CD4-positive, CD25-positive, alpha-beta regulatory T cell (primary cell): ENCODE data around the gene P3H3. TPM values are rescaled to one million over a fixed set of nuclear protein-coding genes. Genes with fewer than 3 reads are reported as not detected.

ENCODE experiments used
- ATAC-seq, 2 donors: fragments of 150-1000 bp; cut with Tn5 transposase; one replicate each; pipeline ENCODE4 v1.10.0; 2021; ENCODE audit warnings: low read depth in 2 of 2, moderate number of reproducible peaks in 2 of 2, moderate library complexity in 1 of 2
- DNase-seq, 3 donors: peaks; one replicate each; pipeline versions ENCODE4 v3.0.0 to v3.0.0-alpha.2; 2012 to 2022; ENCODE audit warnings: mixed read lengths in 1 of 3
- H3K27ac ChIP-seq: one replicate; pipeline ENCODE4 v1.7.0; 2013; ENCODE audit warnings: mild to moderate bottlenecking, low read length; ENCODE audit not compliant: insufficient read depth, poor library complexity, severe bottlenecking
- H3K27me3 ChIP-seq: one replicate; pipeline ENCODE4 v1.7.0; 2013; ENCODE audit warnings: low read length; ENCODE audit not compliant: control insufficient read depth, insufficient read depth
- H3K36me3 ChIP-seq: one replicate; pipeline ENCODE4 v1.7.0; 2013; ENCODE audit warnings: mild to moderate bottlenecking, low read length, moderate library complexity; ENCODE audit not compliant: control insufficient read depth, insufficient read depth
- H3K4me1 ChIP-seq: 2 replicates; pipeline ENCODE4 v1.7.0; 2013; ENCODE audit warnings: mild to moderate bottlenecking, low read length; ENCODE audit not compliant: insufficient read depth, control insufficient read depth, poor library complexity, severe bottlenecking
- H3K4me3 ChIP-seq: one replicate; pipeline ENCODE4 v1.7.0; 2013; ENCODE audit warnings: low read depth, mild to moderate bottlenecking, low read length, moderate library complexity
- H3K9me3 ChIP-seq, 2 experiments: 1 replicate in 1 of 2; 2 replicates in 1 of 2; pipeline ENCODE4 v1.7.0; 2013; ENCODE audit warnings: low read length in 2 of 2, mild to moderate bottlenecking in 1 of 2, moderate library complexity in 1 of 2; ENCODE audit not compliant: control insufficient read depth in 2 of 2
- H3K27ac Mint-ChIP-seq, 3 donors: one replicate each; pipeline ENCODE4 v1.8.0; 2020 to 2022; ENCODE audit warnings: mild to moderate bottlenecking in 3 of 3, mixed read lengths in 3 of 3, moderate library complexity in 2 of 3
- H3K27me3 Mint-ChIP-seq: one replicate; pipeline ENCODE4 v1.8.0; 2022; ENCODE audit warnings: mild to moderate bottlenecking, mixed read lengths
- H3K36me3 Mint-ChIP-seq: one replicate; pipeline ENCODE4 v1.8.0; 2020; ENCODE audit warnings: mixed read lengths
- H3K4me1 Mint-ChIP-seq, 4 donors: one replicate each; pipeline ENCODE4 v1.8.0; 2020 to 2022; ENCODE audit warnings: mixed read lengths in 4 of 4, mild to moderate bottlenecking in 1 of 4
- H3K4me3 Mint-ChIP-seq, 4 donors: one replicate each; pipeline ENCODE4 v1.8.0; 2020 to 2022; ENCODE audit warnings: mild to moderate bottlenecking in 4 of 4, mixed read lengths in 4 of 4, moderate library complexity in 3 of 4
- H3K9me3 Mint-ChIP-seq, 7 donors: one replicate each; pipeline ENCODE4 v1.8.0; 2020 to 2022; ENCODE audit warnings: mixed read lengths in 7 of 7, mild to moderate bottlenecking in 3 of 7, moderate library complexity in 2 of 7
- polyA plus RNA-seq, 4 donors: library from polyadenylated mRNA; unstranded; fragments of 300-500 nt; fragmentation: Illumina TruSeq; gene quantifications; one replicate each; pipeline ENCODE4 v1.2.3, GENCODE V29; 2021
- total RNA-seq: library from RNA; stranded (reverse); gene quantifications from one replicate; pipeline ENCODE4 v1.2.3, GENCODE V29; 2022

Gene P3H3
- total and polyA plus RNA-seq, 5 donors from 2014 or later: 0.64 to 1.4 (median 1.1) TPM; not detected in 1

DNA sequence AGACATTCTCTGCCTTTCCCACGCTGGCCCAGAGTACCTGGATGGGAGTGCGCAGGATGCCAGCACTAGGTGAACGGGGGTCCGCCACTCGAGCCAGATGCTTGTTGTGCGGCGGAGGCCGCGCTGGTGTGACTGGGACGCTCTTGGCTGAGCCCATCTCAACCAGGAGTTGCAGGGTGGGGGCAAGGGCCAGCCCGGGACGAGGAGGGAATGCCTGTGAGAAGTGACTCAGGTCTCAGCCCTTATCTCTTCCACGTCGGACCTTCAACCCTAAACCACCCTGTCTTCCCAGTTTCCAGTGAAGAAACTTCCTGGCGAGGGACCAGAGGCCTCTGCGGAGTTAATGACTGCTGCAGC, 22.6 kb downstream of the P3H3 start:
- no peaks in the 10 kb centered on the region for H3K9me3 ChIP-seq
- peaks cover 0 to 38% (median 15%) of the 10 kb centered on the region in 4 donors for H3K4me1 Mint-ChIP-seq
- peaks cover 2% of the 10 kb centered on the region for H3K36me3 ChIP-seq
- H3K27me3 Mint-ChIP-seq: no peaks in the 10 kb centered on the region
- peaks cover 6% of the 10 kb centered on the region for H3K36me3 Mint-ChIP-seq
- peak overlapping the region; percentile 90 to 99 (median 96) for H3K4me3 Mint-ChIP-seq
- ATAC-seq (no peak), DNase-seq (no peak)
- H3K9me3 Mint-ChIP-seq: no peaks in the 10 kb centered on the region
- H3K27ac ChIP-seq: peak overlapping the region; percentile 97
- peak overlapping the region; percentile 85 for H3K4me3 ChIP-seq
- no peaks in the 10 kb centered on the region for H3K27me3 ChIP-seq
- H3K27ac Mint-ChIP-seq: peak overlapping the region in 1 of 3 donors; percentile 100
- H3K4me1 ChIP-seq: peaks cover 22% of the 10 kb centered on the region

DNA sequence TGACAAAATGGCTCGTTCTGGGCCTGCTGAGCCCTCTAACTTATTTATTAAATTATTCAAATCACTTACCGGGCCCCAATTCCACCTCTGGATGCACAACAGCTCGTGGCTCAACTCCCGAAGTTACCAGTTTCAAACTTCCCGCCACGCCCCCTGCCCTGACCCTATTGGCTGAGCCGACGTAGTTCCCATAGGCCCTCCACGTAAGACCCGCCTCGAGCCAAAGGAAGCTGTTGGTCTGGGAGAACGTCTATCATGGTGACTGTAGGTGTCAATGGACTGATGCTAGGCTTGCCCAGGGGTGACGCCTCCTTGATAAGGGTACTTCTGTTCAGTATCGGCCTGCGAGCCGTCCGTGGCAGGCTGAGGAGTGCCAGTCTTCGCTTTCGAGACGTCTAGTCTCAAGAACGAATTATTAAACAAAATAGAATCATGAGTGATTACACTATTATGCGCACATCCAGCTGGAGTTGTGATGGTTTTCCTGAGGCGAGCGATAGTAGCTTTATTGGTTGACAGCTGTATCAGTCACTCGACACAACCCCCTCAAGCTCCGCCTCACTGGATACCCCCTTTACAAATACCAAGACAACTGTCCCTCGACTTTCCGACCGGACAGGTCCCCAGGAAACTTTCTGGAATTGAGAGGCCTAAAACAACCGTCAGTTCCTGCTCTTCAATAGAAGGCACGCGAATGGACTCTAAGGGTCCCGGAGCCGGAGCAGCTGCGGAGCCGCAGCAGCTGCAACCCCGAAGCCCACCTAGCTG, 23.1 kb downstream of the P3H3 start, which contains the start of gene CDCA3:
TSS of gene CDCA3 (minus strand) at position 134 of the 768 bp plus-strand sequence. CDS start 334 bp downstream, outside the sequence.
- peak within 1 kb of the TSS; percentile 85 for H3K4me3 ChIP-seq
- H3K36me3 Mint-ChIP-seq: peaks cover 8% of the 10 kb centered on the region
- H3K4me1 Mint-ChIP-seq: peaks cover 0 to 38% (median 16%) of the 10 kb centered on the region in 4 donors
- no peaks in the 10 kb centered on the region for H3K9me3 ChIP-seq
- H3K4me1 ChIP-seq: peaks cover 22% of the 10 kb centered on the region
- ATAC-seq (peak; percentile 47 to 50), DNase-seq (peak; percentile 88 to 99 (median 93))
- H3K27me3 ChIP-seq: no peaks in the 10 kb centered on the region
- H3K27ac Mint-ChIP-seq: peak within 1 kb of the TSS; percentile 95 to 100 (median 100)
- peak within 1 kb of the TSS; percentile 90 to 99 (median 96) for H3K4me3 Mint-ChIP-seq
- H3K36me3 ChIP-seq: peaks cover 8% of the 10 kb centered on the region
- H3K27me3 Mint-ChIP-seq: no peaks in the 10 kb centered on the region
- peak within 1 kb of the TSS; percentile 97 for H3K27ac ChIP-seq
- H3K9me3 Mint-ChIP-seq: no peaks in the 10 kb centered on the region

DNA sequence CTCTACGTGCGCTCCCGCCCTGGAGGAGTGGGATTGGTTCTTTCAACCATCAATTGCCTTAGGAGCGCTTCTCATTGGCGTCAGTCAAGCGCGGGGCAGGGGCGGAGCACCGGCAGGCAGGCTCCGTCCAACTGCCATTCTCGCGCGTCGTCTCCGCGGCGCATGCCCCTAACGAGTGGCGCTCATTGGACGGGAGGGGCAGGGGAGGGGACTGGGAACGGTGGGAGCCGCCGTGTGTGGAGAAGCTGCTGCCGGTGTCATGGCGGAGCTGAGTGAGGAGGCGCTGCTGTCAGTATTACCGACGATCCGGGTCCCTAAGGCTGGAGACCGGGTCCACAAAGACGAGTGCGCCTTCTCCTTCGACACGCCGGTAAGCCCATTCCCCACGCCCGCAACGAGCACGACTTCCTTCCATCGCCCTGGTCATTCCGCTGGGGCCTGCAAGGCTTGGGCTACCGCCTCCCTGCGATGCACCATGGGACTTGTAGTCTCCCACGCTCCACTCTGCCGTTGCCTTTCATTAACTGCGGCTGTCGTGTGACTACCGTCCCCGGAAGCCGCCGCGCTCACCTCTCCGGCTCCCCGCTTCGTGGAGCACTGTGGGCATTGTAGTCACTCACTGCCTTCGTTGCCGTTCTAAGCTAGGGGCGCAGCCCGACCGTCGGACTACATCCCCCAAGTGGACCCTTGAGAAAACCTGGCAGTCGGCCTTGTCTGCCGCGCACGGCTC, 23.9 kb downstream of the P3H3 start, which contains the start of gene USP5:
TSS of gene USP5 (plus strand) at position 230 of the 730 bp plus-strand sequence. CDS start at position 260, 30 bp downstream.
- ATAC-seq: peak; percentile 82 to 83
- peaks cover 0 to 38% (median 16%) of the 10 kb centered on the region in 4 donors for H3K4me1 Mint-ChIP-seq
- Histone ChIP-seq H3K36me3 (peaks cover 15% of the 10 kb centered on the region), H3K9me3 (no peaks in the 10 kb centered on the region), H3K4me3 (peak within 1 kb of the TSS; percentile 85), H3K27ac (peak within 1 kb of the TSS; percentile 97), H3K27me3 (no peaks in the 10 kb centered on the region), H3K4me1 (peaks cover 22% of the 10 kb centered on the region)
- no peaks in the 10 kb centered on the region for H3K27me3 Mint-ChIP-seq
- peak within 1 kb of the TSS; percentile 90 to 99 (median 96) for H3K4me3 Mint-ChIP-seq
- peak; percentile 98 to 100 (median 100) for DNase-seq
- peak within 1 kb of the TSS; percentile 95 to 100 (median 100) for H3K27ac Mint-ChIP-seq
- peaks cover 8% of the 10 kb centered on the region for H3K36me3 Mint-ChIP-seq
- H3K9me3 Mint-ChIP-seq: no peaks in the 10 kb centered on the region

DNA sequence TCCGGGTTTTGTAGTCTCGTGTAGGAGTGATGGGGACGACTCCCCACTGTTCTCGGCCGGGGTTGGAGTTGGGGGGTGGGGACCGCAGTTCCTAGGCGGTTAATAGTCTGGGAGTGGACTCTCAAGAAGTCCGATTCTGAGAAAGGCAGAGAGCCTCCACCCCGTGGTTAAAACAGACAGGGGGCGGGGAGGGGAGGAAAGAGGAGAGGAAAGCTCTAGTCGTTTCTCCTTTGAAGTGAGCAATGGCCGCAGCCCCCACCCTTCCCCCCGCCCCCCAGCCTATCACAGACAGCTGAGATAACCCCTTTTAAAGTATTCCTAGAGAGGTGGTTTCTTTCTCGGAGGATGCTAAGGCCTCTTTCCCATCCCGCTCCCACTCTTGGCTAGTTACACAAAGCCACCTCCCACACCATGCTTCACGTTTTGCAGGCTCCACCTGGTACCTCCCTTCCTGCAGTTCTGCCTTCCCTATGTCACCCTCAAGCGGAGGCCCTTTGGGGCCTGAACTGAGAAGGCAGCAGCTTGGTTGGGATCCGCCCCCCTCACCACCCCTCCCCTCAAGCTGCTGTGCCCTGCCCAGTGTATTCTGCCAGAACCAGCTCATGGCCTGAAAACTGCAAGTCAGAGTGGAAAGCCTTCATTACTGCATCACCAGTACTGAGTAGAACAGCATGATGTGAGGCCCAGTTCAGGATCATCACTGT, 24.6 kb downstream of the P3H3 start:
- peak overlapping the region; percentile 85 for H3K4me3 ChIP-seq

GRCh38 chr12:6853626-6854025, 25.4 kb downstream of the P3H3 start:
- H3K4me3 Mint-ChIP-seq: peak overlapping the region; percentile 18 to 99 (median 96)
- Histone ChIP-seq H3K36me3 (peaks cover 31% of the 10 kb centered on the region), H3K27ac (peak overlapping the region; percentile 97), H3K4me1 (peaks cover 22% of the 10 kb centered on the region), H3K4me3 (peak overlapping the region; percentile 85), H3K9me3 (no peaks in the 10 kb centered on the region), H3K27me3 (no peaks in the 10 kb centered on the region)
- peak overlapping the region in 2 of 3 donors; percentile 85 to 100 for H3K27ac Mint-ChIP-seq
- H3K9me3 Mint-ChIP-seq: no peaks in the 10 kb centered on the region
- peaks cover 0 to 39% (median 17%) of the 10 kb centered on the region in 4 donors for H3K4me1 Mint-ChIP-seq
- ATAC-seq (no peak), DNase-seq (no peak)
- peaks cover 19% of the 10 kb centered on the region for H3K36me3 Mint-ChIP-seq
- H3K27me3 Mint-ChIP-seq: no peaks in the 10 kb centered on the region

More for the DNA sequence above, 24.6 kb downstream of the P3H3 start:
- Mint-ChIP-seq H3K9me3 (no peaks in the 10 kb centered on the region), H3K36me3 (peaks cover 15% of the 10 kb centered on the region), H3K4me1 (peaks cover 0 to 39% (median 17%) of the 10 kb centered on the region in 4 donors), H3K27ac (peak overlapping the region; percentile 95 to 100 (median 100)), H3K27me3 (no peaks in the 10 kb centered on the region), H3K4me3 (peak overlapping the region; percentile 90 to 99 (median 96))
- H3K4me1 ChIP-seq: peaks cover 22% of the 10 kb centered on the region
- peak; percentile 49 to 91 (median 56) for DNase-seq
- H3K27me3 ChIP-seq: no peaks in the 10 kb centered on the region
- H3K9me3 ChIP-seq: no peaks in the 10 kb centered on the region
- peaks cover 22% of the 10 kb centered on the region for H3K36me3 ChIP-seq
- ATAC-seq: no peak
- H3K27ac ChIP-seq: peak overlapping the region; percentile 97

DNA sequence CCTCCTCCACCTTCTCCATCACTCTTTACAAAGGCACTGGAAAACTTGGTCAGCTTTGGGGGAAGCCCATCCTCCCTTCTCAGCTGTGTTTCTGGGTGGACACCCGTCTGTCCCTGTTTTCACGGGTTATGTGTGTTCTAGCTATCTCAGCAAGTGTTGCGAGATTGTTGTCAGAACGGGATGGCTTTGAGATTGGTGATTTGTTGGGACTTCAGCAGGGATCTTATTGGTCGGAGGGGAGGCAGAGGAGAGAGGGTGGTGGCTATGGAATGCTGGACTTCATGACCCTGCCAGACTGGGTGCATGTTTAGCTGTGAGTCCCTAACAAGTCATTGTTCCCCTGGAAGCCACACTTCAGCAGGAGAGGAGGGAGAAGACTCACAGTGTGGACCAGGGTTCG, 25.8 kb downstream of the P3H3 start:
- Mint-ChIP-seq H3K27me3 (no peaks in the 10 kb centered on the region), H3K4me3 (peak overlapping the region in 3 of 4 donors; percentile 16 to 97 (median 18)), H3K36me3 (peaks cover 19% of the 10 kb centered on the region), H3K9me3 (no peaks in the 10 kb centered on the region), H3K27ac (peak overlapping the region; percentile 84 to 100 (median 85)), H3K4me1 (peaks cover 0 to 39% (median 17%) of the 10 kb centered on the region in 4 donors)
- H3K27me3 ChIP-seq: no peaks in the 10 kb centered on the region
- H3K4me3 ChIP-seq: no peak overlapping the region
- H3K27ac ChIP-seq: peak overlapping the region; percentile 97
- ATAC-seq: no peak
- H3K9me3 ChIP-seq: no peaks in the 10 kb centered on the region
- peaks cover 35% of the 10 kb centered on the region for H3K36me3 ChIP-seq
- no peak for DNase-seq
- H3K4me1 ChIP-seq: peaks cover 22% of the 10 kb centered on the region

- ATAC-seq (no peak), DNase-seq (no peak)
- Histone ChIP-seq H3K27ac (no peak overlapping the region), H3K4me1 (peaks cover 22% of the 10 kb centered on the region), H3K36me3 (peaks cover 44% of the 10 kb centered on the region), H3K9me3 (no peaks in the 10 kb centered on the region), H3K4me3 (no peak overlapping the region), H3K27me3 (no peaks in the 10 kb centered on the region)
- Mint-ChIP-seq H3K27me3 (no peaks in the 10 kb centered on the region), H3K4me1 (peaks cover 0 to 34% (median 17%) of the 10 kb centered on the region in 4 donors), H3K27ac (peak overlapping the region in 1 of 3 donors; percentile 29), H3K4me3 (no peak overlapping the region), H3K36me3 (peaks cover 19% of the 10 kb centered on the region), H3K9me3 (no peaks in the 10 kb centered on the region)
Observed at GRCh38 chr12:6855322-6855721, 27.1 kb downstream of the P3H3 start.
